Vagina (tissue), 2 donors: Measurements from ENCODE around the gene KDELR3. TPM values are rescaled to one million over a fixed set of nuclear protein-coding genes. Genes with fewer than 3 reads are reported as not detected.

ENCODE experiments used
- DNase-seq, 2 donors: peaks; one replicate each; pipeline ENCODE4 v3.0.0-alpha.2; 2017; ENCODE audit errors: extremely low spot score in 2 of 2
- H3K27ac ChIP-seq: fragments of 200-600 bp; sonication (generic); one replicate; pipeline ENCODE4 v1.5.1; 2019
- H3K27me3 ChIP-seq: fragments of 200-600 bp; sonication (generic); one replicate; pipeline ENCODE4 v1.5.1; 2019
- H3K36me3 ChIP-seq, 2 donors: fragments of 200-600 bp; sonication (generic); one replicate each; pipeline ENCODE4 v1.5.1; 2017 to 2019
- H3K4me1 ChIP-seq: fragments of 200-600 bp; sonication (generic); one replicate; pipeline ENCODE4 v1.5.1; 2019
- H3K4me3 ChIP-seq, 2 donors: fragments of 200-600 bp; sonication (generic); 1 replicate in 1 of 2; 2 replicates in 1 of 2; pipeline ENCODE4 v1.5.1; 2016 to 2019
- H3K9me3 ChIP-seq: fragments of 200-600 bp; sonication (generic); one replicate; pipeline ENCODE4 v1.5.1; 2019
- CTCF ChIP-seq, 3 experiments: fragments of 450-650 bp in 2 of 3; fragments of 200-600 bp in 1 of 3; sonication (generic) in 1 of 3; IDR thresholded peaks; one replicate each; pipeline ENCODE4 v1.5.1; 2017 to 2019; ENCODE audit warnings: antibody characterized with exemption in 3 of 3, mild to moderate bottlenecking in 2 of 3, moderate library complexity in 2 of 3
- POLR2A ChIP-seq, 2 donors: fragments of 450-650 bp; IDR thresholded peaks; one replicate each; pipeline ENCODE4 v1.6.1; 2017; ENCODE audit warnings: antibody characterized with exemption in 2 of 2, mild to moderate bottlenecking in 2 of 2, moderate library complexity in 2 of 2
- POLR2AphosphoS5 ChIP-seq, 2 donors: sonication (generic); formaldehyde crosslinking; IDR thresholded peaks; one replicate each; pipeline ENCODE4 v1.9.0; 2017; ENCODE audit warnings: antibody characterized with exemption in 2 of 2, mild to moderate bottlenecking in 2 of 2, low read depth in 1 of 2; ENCODE audit not compliant: insufficient read depth in 1 of 2
- intact Hi-C: fragments of 100-400 bp; cut with DNase I; formaldehyde crosslinking; loops from one replicate; pipeline ENCODE4 v1.15.1; 2023
- total RNA-seq: library from RNA; depleted of rRNA; stranded (reverse); fragments of >200 nt; gene quantifications from one replicate; pipeline ENCODE4 v1.2.3, GENCODE V29; 2016

KDELR3 gene
- total RNA-seq: 3.9 TPM

GRCh38 chr22:38467904-38468442 lies at the start of gene KDELR3:
TSS of gene KDELR3 (plus strand) at chr22:38468096. CDS start at chr22:38468234, 138 bp downstream.
- H3K9me3 ChIP-seq: no peaks in the 10 kb centered on the region
- H3K27ac ChIP-seq: peak within 1 kb of the TSS; percentile 43
- H3K36me3 ChIP-seq: no peaks in the 10 kb centered on the region
- no peak for DNase-seq
- peaks cover 19% of the 10 kb centered on the region for H3K4me1 ChIP-seq
- peak within 1 kb of the TSS; percentile 49 to 58 for H3K4me3 ChIP-seq
- no peaks in the 10 kb centered on the region for H3K27me3 ChIP-seq
- no peak for TF ChIP-seq CTCF (IDR thresholded peaks at IDR 0.05)
- TF ChIP-seq POLR2AphosphoS5 (IDR thresholded peaks at IDR 0.05; ENCODE audit: insufficient read depth in 1 of 2, low read depth in 1 of 2): no peak
- intact Hi-C loops: no loop called here

- H3K27me3 ChIP-seq: no peaks in the 10 kb centered on the region
- DNase-seq: no peak
- no peak overlapping the region for H3K27ac ChIP-seq
- TF ChIP-seq CTCF (IDR thresholded peaks at IDR 0.05) (no peak), POLR2A (IDR thresholded peaks at IDR 0.05) (no peak), POLR2AphosphoS5 (IDR thresholded peaks at IDR 0.05; ENCODE audit: insufficient read depth in 1 of 2, low read depth in 1 of 2) (no peak)
- H3K36me3 ChIP-seq: no peaks in the 10 kb centered on the region
- no peak overlapping the region for H3K4me3 ChIP-seq
- H3K9me3 ChIP-seq: no peaks in the 10 kb centered on the region
- intact Hi-C loops: no loop called here
- no peaks in the 10 kb centered on the region for H3K4me1 ChIP-seq
Observed at GRCh38 chr22:38418589-38418988, 49.3 kb upstream of the KDELR3 start.

- no peak overlapping the region for H3K27ac ChIP-seq
- H3K9me3 ChIP-seq: no peaks in the 10 kb centered on the region
- no peaks in the 10 kb centered on the region for H3K4me1 ChIP-seq
- intact Hi-C loops: no loop called here
- no peaks in the 10 kb centered on the region for H3K36me3 ChIP-seq
- no peak overlapping the region for H3K4me3 ChIP-seq
- H3K27me3 ChIP-seq: no peaks in the 10 kb centered on the region
- no peak for DNase-seq
- TF ChIP-seq POLR2A (IDR thresholded peaks at IDR 0.05): no peak
- no peak for TF ChIP-seq CTCF (IDR thresholded peaks at IDR 0.05)
- TF ChIP-seq POLR2AphosphoS5 (IDR thresholded peaks at IDR 0.05; ENCODE audit: insufficient read depth in 1 of 2, low read depth in 1 of 2): no peak
Observed at GRCh38 chr22:38419121-38419857, 48.6 kb upstream of the KDELR3 start.

GRCh38 chr22:38419858-38420160 lies 48.1 kb upstream of the KDELR3 start:
- no peaks in the 10 kb centered on the region for H3K9me3 ChIP-seq
- no peak for TF ChIP-seq CTCF (IDR thresholded peaks at IDR 0.05)
- H3K36me3 ChIP-seq: no peaks in the 10 kb centered on the region
- DNase-seq: no peak
- H3K27me3 ChIP-seq: no peaks in the 10 kb centered on the region
- H3K4me3 ChIP-seq: no peak overlapping the region
- no peaks in the 10 kb centered on the region for H3K4me1 ChIP-seq
- intact Hi-C loops: no loop called here
- H3K27ac ChIP-seq: no peak overlapping the region

GRCh38 chr22:38420734-38421133 lies 47.2 kb upstream of the KDELR3 start:
- H3K27ac ChIP-seq: no peak overlapping the region
- no peak for DNase-seq
- H3K9me3 ChIP-seq: no peaks in the 10 kb centered on the region
- TF ChIP-seq POLR2A (IDR thresholded peaks at IDR 0.05): no peak
- no peak for TF ChIP-seq POLR2AphosphoS5 (IDR thresholded peaks at IDR 0.05; ENCODE audit: insufficient read depth in 1 of 2, low read depth in 1 of 2)
- no peak for TF ChIP-seq CTCF (IDR thresholded peaks at IDR 0.05)
- H3K36me3 ChIP-seq: no peaks in the 10 kb centered on the region
- no peak overlapping the region for H3K4me3 ChIP-seq
- intact Hi-C loops: no loop called here
- H3K4me1 ChIP-seq: no peaks in the 10 kb centered on the region
- H3K27me3 ChIP-seq: no peaks in the 10 kb centered on the region
